Testis (tissue), 3 donors: Measurements from ENCODE around the gene IL1RL1. TPM values are rescaled to one million over a fixed set of nuclear protein-coding genes. Genes with fewer than 3 reads are reported as not detected.

ENCODE experiments used
- DNase-seq: peaks from one replicate; pipeline ENCODE4 v3.0.0-alpha.2; 2019
- H3K27ac ChIP-seq, 2 donors: fragments of 200-600 bp; sonication (generic); one replicate each; pipeline ENCODE4 v1.5.1; 2019
- H3K27me3 ChIP-seq: fragments of 200-600 bp; sonication (generic); one replicate; pipeline ENCODE4 v1.5.1; 2019
- H3K36me3 ChIP-seq: fragments of 200-600 bp; sonication (generic); one replicate; pipeline ENCODE4 v1.5.1; 2017; ENCODE audit warnings: low read depth; ENCODE audit errors: missing control alignments
- H3K4me1 ChIP-seq: fragments of 200-600 bp; sonication (generic); one replicate; pipeline ENCODE4 v1.5.1; 2019
- H3K4me3 ChIP-seq, 2 donors: fragments of 200-600 bp; sonication (generic); one replicate each; pipeline ENCODE4 v1.5.1; 2017 to 2019
- H3K9me3 ChIP-seq: fragments of 200-600 bp; sonication (generic); one replicate; pipeline ENCODE4 v1.5.1; 2017
- CTCF ChIP-seq, 3 experiments: fragments of 450-650 bp in 2 of 3; fragments of 200-600 bp in 1 of 3; sonication (generic) in 1 of 3; IDR thresholded peaks; one replicate each; pipeline ENCODE4 v1.5.1; 2016 to 2019; ENCODE audit warnings: antibody characterized with exemption in 3 of 3, mild to moderate bottlenecking in 2 of 3, moderate library complexity in 1 of 3
- POLR2A ChIP-seq: fragments of 450-650 bp; IDR thresholded peaks from one replicate; pipeline ENCODE4 v1.6.1; 2017; ENCODE audit warnings: antibody characterized with exemption, mild to moderate bottlenecking, moderate library complexity
- WGBS, 2 donors: methylation state at CpG; one replicate each; pipeline ENCODE4 v1.1.5; 2018; 5-methylcytosine and 5-hydroxymethylcytosine counted together
- intact Hi-C: fragments of 100-400 bp; cut with DNase I; formaldehyde crosslinking; loops from one replicate; pipeline ENCODE4 v1.15.1; 2023; ENCODE audit warnings: low total_unique reads
- polyA plus RNA-seq: library from polyadenylated mRNA; stranded (reverse); fragments of 350-450 nt; fragmentation: Illumina TruSeq; extraction: RNeasy Lipid Tissue Mini Kit (QIAGEN cat#74804); gene quantifications from one replicate; pipeline ENCODE4 v1.2.3, GENCODE V29; 2014; ENCODE audit warnings: low read depth, low replicate concordance; ENCODE audit not compliant: insufficient read depth
- total RNA-seq, 2 donors: library from RNA; depleted of rRNA; stranded (reverse); fragments of >200 nt; gene quantifications; one replicate each; pipeline ENCODE4 v1.2.3, GENCODE V29; 2016

IL1RL1 gene
- total and polyA plus RNA-seq, 3 donors from 2014 or later = 0.78 to 5.8 (median 1.0) TPM

DNA sequence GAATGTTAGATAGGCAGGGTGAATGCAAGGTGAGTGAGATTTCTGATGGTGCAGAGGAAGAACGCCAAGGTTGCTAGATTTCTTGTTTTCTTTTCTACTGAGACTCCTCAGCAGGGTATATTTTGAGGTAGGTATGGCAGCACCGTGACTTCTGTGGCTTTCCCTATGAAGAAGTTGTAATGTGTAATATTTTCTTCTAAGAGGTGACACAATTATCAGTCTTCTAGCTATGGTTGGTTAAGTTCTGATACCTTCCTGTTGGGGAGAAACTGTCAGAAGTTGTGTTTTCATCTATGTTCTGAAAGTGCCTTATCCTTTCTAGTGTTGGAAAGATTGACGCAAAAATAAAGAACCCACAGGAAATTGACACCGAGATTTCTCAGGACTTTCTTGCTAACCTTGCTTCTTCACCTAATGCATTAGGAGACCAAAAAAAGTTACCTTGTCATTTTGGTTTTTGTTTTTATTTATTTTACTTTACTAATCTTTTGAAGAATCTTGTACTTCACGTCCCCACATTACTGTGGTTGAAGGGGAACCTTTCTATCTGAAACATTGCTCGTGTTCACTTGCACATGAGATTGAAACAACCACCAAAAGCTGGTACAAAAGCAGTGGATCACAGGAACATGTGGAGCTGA is 56.1 kb downstream of the IL1RL1 start:
- no peak for TF ChIP-seq POLR2A
- no peak for TF ChIP-seq CTCF (IDR thresholded peaks at IDR 0.05)
- intact Hi-C loops = no loop called here
- no peaks in the 10 kb centered on the region for H3K36me3 ChIP-seq
- H3K27ac ChIP-seq = no peak overlapping the region
- no peak for DNase-seq
- H3K9me3 ChIP-seq = no peaks in the 10 kb centered on the region
- no peaks in the 10 kb centered on the region for H3K27me3 ChIP-seq
- H3K4me1 ChIP-seq = no peaks in the 10 kb centered on the region
- no peak overlapping the region for H3K4me3 ChIP-seq
- WGBS, 2 donors = 85 to 88% methylated on average over 6 of the region's 6 CpGs

DNA sequence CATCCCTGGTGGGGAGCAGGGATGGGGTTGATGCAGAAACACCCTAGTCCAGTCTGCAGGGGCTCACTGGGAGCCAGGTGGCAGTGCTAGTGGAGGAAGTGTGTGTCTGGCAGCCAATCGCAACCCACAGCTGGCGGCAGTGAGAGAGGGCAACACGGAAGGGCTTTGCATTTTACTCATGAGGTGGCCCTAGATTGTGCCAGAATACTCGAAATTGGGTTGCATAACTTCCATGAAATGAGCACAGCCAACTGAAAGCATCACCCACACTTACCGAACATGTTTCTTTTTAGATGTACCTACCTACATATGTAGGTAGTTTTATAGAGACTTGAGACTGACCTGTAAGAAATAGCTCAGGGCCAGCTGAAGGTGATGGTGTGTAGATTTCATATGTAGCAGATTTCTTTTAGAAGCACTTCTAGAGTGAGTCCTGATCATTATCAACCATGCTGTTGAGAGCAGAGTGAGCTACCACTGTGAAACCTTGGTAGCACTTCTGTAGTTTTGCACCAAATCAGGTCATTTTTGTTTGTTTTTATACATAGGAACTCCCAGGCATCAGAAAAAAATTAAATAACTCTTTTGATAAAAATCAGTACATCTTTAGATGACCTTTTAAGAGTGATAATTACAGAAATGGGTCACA is 57.2 kb downstream of the IL1RL1 start:
- Histone ChIP-seq H3K27ac (no peak overlapping the region), H3K4me3 (no peak overlapping the region), H3K4me1 (no peaks in the 10 kb centered on the region), H3K36me3 (no peaks in the 10 kb centered on the region), H3K9me3 (no peaks in the 10 kb centered on the region), H3K27me3 (no peaks in the 10 kb centered on the region)
- intact Hi-C loops = no loop called here
- 90 to 97% methylated on average over 5 of the region's 5 CpGs for WGBS, 2 donors
- no peak for DNase-seq
- TF ChIP-seq CTCF (IDR thresholded peaks at IDR 0.05) (no peak), POLR2A (no peak)

DNA sequence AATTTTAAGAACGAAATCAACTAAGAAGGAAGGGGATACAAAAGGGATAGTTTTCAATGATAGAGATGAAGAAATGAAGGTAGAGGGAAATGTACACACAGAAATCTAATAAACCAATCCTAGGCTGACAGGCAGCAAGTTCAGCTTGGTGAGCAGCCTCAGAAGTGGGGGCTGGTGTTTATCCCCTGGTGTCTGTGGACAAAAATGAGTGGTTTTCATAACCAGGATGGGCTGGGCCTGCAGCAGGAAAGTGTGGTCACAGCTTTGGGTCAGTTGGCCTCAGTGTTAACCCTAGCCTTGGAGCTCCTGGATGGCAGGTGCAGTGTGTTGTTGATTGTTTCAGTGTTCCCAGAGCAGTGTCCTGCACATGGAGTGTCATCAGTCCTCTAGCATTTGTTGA is 58.5 kb downstream of the IL1RL1 start:
- no peak for TF ChIP-seq POLR2A
- no peak for TF ChIP-seq CTCF (IDR thresholded peaks at IDR 0.05)
- WGBS, 2 donors = 81 to 96% methylated on average over 1 of the region's 1 CpG
- Histone ChIP-seq H3K27ac (no peak overlapping the region), H3K4me3 (no peak overlapping the region), H3K9me3 (no peaks in the 10 kb centered on the region), H3K36me3 (no peaks in the 10 kb centered on the region), H3K4me1 (no peaks in the 10 kb centered on the region), H3K27me3 (no peaks in the 10 kb centered on the region)
- no peak for DNase-seq
- intact Hi-C loops = no loop called here

- DNase-seq = no peak
- TF ChIP-seq POLR2A (no peak), CTCF (IDR thresholded peaks at IDR 0.05) (no peak)
- intact Hi-C loops = no loop called here
- Histone ChIP-seq H3K27me3 (no peaks in the 10 kb centered on the region), H3K36me3 (no peaks in the 10 kb centered on the region), H3K27ac (no peak overlapping the region), H3K4me3 (no peak overlapping the region), H3K4me1 (no peaks in the 10 kb centered on the region), H3K9me3 (no peaks in the 10 kb centered on the region)
- WGBS, 2 donors = 81 to 88% methylated on average over 1 of the region's 1 CpG
Measured at GRCh38 chr2:102376052-102376591, 64.8 kb downstream of the IL1RL1 start.
